SK-N-SH treated with all-trans-retinoic acid at 6 μM for 48 hours (cell line): ENCODE results near the gene CRYBA4.

ENCODE experiments used
- ATAC-seq: fragments of 200-7000 bp; cut with Tn5 transposase; 3 replicates; pipeline ENCODE4 v1.9.1; 2020; ENCODE audit warnings: mild to moderate bottlenecking, moderate library complexity
- ARNTL ChIP-seq: fragments of 450-650 bp; formaldehyde crosslinking; IDR thresholded peaks from 2 replicates; pipeline ENCODE4 v1.5.0; 2020; ENCODE audit warnings: low read depth, mild to moderate bottlenecking, moderate library complexity, borderline replicate concordance
- BACH2 ChIP-seq: fragments of 250-450 bp; sonication (Bioruptor Pico); IDR thresholded peaks from 2 replicates; pipeline ENCODE4 v1.9.0; 2021; ENCODE audit warnings: mild to moderate bottlenecking, borderline replicate concordance
- CSDC2 ChIP-seq: fragments of 250-450 bp; sonication (Bioruptor Pico); IDR thresholded peaks from 2 replicates; pipeline ENCODE4 v1.5.0; 2020; ENCODE audit warnings: mild to moderate bottlenecking, moderate library complexity
- ESRRG ChIP-seq: fragments of 250-450 bp; sonication (Bioruptor Pico); IDR thresholded peaks from 2 replicates; pipeline ENCODE4 v1.6.1; 2021; ENCODE audit warnings: mild to moderate bottlenecking
- GLIS3 ChIP-seq: fragments of 250-450 bp; sonication (Bioruptor Pico); IDR thresholded peaks from 2 replicates; pipeline ENCODE4 v1.5.0; 2020; ENCODE audit warnings: mild to moderate bottlenecking, moderate library complexity
- ISL1 ChIP-seq: fragments of 250-450 bp; sonication (Bioruptor Pico); IDR thresholded peaks from 2 replicates; pipeline ENCODE4 v2.1.2; 2022; ENCODE audit warnings: mild to moderate bottlenecking, moderate library complexity
- PATZ1 ChIP-seq: fragments of 250-450 bp; sonication (Bioruptor Pico); IDR thresholded peaks from 2 replicates; pipeline ENCODE4 v1.8.0; 2020; ENCODE audit warnings: mild to moderate bottlenecking, moderate library complexity, borderline replicate concordance
- POU6F1 ChIP-seq: fragments of 250-450 bp; sonication (Bioruptor Pico); IDR thresholded peaks from 2 replicates; pipeline ENCODE4 v1.8.0; 2021; ENCODE audit warnings: low read depth, mild to moderate bottlenecking, moderate library complexity, borderline replicate concordance
- PPARA ChIP-seq: fragments of 250-450 bp; sonication (Bioruptor Pico); IDR thresholded peaks from 2 replicates; pipeline ENCODE4 v1.5.0; 2020; ENCODE audit warnings: mild to moderate bottlenecking, borderline replicate concordance
- RARB ChIP-seq: fragments of 250-450 bp; sonication (Bioruptor Pico); IDR thresholded peaks from 2 replicates; pipeline ENCODE4 v1.8.0; 2021; ENCODE audit warnings: mild to moderate bottlenecking, moderate library complexity
- SNAI2 ChIP-seq: fragments of 250-450 bp; sonication (Bioruptor Pico); IDR thresholded peaks from 2 replicates; pipeline ENCODE4 v1.5.0; 2020; ENCODE audit warnings: mild to moderate bottlenecking, moderate library complexity
- TCF4 ChIP-seq: fragments of 250-450 bp; sonication (Bioruptor Pico); IDR thresholded peaks from 2 replicates; pipeline ENCODE4 v1.8.0; 2021; ENCODE audit warnings: mild to moderate bottlenecking, moderate library complexity, borderline replicate concordance
- TOX ChIP-seq: fragments of 250-450 bp; sonication (Bioruptor Pico); IDR thresholded peaks from 2 replicates; pipeline ENCODE4 v1.8.0; 2021; ENCODE audit warnings: mild to moderate bottlenecking, moderate library complexity, borderline replicate concordance
- TSHZ2 ChIP-seq: fragments of 250-450 bp; sonication (Bioruptor Pico); IDR thresholded peaks from 2 replicates; pipeline ENCODE4 v1.5.0; 2020; ENCODE audit warnings: mild to moderate bottlenecking, moderate library complexity
- ZC3H10 ChIP-seq: fragments of 250-450 bp; sonication (Bioruptor Pico); IDR thresholded peaks from 2 replicates; pipeline ENCODE4 v1.5.1; 2021; ENCODE audit warnings: mild to moderate bottlenecking, moderate library complexity
- ZFP3 ChIP-seq: fragments of 250-450 bp; sonication (Bioruptor Pico); IDR thresholded peaks from 2 replicates; pipeline ENCODE4 v1.5.0; 2020; ENCODE audit warnings: mild to moderate bottlenecking, moderate library complexity
- ZFP30 ChIP-seq: fragments of 450-650 bp; formaldehyde crosslinking; IDR thresholded peaks from 2 replicates; pipeline ENCODE4 v1.5.0; 2022; ENCODE audit warnings: mild to moderate bottlenecking, moderate library complexity
- ZNF70 ChIP-seq: fragments of 450-650 bp; formaldehyde crosslinking; IDR thresholded peaks from 2 replicates; pipeline ENCODE4 v1.5.0; 2020; ENCODE audit warnings: mild to moderate bottlenecking, moderate library complexity
- ZNF8 ChIP-seq: fragments of 450-650 bp; formaldehyde crosslinking; IDR thresholded peaks from 2 replicates; pipeline ENCODE4 v1.5.0; 2020; ENCODE audit warnings: mild to moderate bottlenecking, moderate library complexity
- TF ChIP-seq, protein P1 (sequence below): fragments of 250-450 bp; sonication (Bioruptor Pico); IDR thresholded peaks from 2 replicates; pipeline ENCODE4 v1.5.1; 2021; ENCODE audit warnings: mild to moderate bottlenecking, moderate library complexity

The CRYBA4 gene

GRCh38 chr22:26576026-26576680 lies 45.6 kb upstream of the CRYBA4 start:
- no peak for ATAC-seq
- TF ChIP-seq ISL1 (CRISPR knock-in tag) (no peak), PPARA (CRISPR knock-in tag) (no peak), CSDC2 (no peak), SNAI2 (no peak), ARNTL (CRISPR knock-in tag) (no peak)

DNA sequence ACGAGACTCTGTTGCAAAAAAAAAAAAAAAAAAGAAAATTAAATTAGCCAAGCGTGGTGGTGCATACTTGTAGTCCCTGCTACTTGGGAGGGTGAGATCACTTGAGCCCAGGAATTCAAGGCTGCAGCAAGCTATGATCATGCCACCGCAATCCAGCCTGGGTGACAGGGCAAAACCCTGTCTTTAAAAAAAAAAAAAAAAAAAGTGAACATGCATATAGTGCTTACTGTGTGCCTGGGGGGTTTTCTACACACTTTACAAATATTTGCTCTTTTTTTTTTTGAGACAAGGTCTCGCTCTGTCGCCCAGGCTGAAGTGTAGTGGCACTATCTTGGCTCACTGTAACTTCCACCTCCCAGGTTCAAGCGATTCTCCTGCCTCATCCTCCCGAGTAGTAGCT lies 44.7 kb upstream of the CRYBA4 start:
- TF ChIP-seq POU6F1 (CRISPR knock-in tag), result no peak
- no peak for TF ChIP-seq GLIS3
- TF ChIP-seq SNAI2, result no peak
- no peak for ATAC-seq

GRCh38 chr22:26579331-26579886 lies 42.4 kb upstream of the CRYBA4 start:
- no peak for ATAC-seq
- TF ChIP-seq ZNF8 (CRISPR knock-in tag) (no peak), BACH2 (CRISPR knock-in tag) (no peak), TCF4 (CRISPR knock-in tag) (no peak), CSDC2 (no peak), TSHZ2 (CRISPR knock-in tag) (no peak)

DNA sequence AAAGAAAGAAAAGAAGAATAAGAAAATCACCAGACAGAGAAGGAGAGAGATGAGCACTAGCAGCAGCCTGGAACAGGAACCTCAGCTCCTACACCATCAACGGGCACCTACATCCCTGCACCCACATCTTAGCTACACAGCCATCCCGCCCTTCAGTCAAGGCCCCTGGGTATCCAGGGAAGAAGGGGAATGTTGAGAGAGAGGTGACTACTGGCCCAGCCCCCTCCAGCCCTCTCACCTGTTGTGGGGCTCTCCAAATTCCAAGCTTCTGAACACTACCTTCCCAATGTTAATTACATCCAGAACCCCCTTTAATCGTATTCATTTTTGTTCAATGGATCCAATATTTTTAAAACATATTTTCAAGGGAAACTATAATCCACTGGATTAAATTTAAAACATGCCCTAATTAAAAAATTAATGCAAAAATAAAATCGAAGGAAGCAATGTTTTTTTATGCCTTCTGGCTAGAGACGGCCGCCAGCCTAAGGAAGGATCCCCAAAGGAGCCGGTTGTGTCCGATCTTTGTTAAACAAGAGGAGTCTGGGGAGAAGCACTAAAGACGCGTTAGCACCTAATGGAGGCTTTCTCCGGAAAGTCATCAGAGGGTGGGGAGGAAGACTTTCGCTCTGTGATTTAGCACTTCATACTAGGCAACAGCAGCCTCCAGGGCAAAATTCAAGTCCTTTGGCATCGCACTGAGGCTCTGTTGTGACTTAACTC lies 41.4 kb upstream of the CRYBA4 start:
- no peak for ATAC-seq

More for the DNA sequence above, 41.4 kb upstream of the CRYBA4 start:
- TF ChIP-seq TOX (CRISPR knock-in tag) (no peak), ZFP30 (no peak), ZC3H10 (no peak), ZNF70 (CRISPR knock-in tag) (no peak), TCF4 (CRISPR knock-in tag) (no peak), PATZ1 (no peak), ZFP3 (CRISPR knock-in tag) (no peak), GLIS3 (no peak), RARB (no peak), TSHZ2 (CRISPR knock-in tag) (no peak), ARNTL (CRISPR knock-in tag) (no peak), ESRRG (CRISPR knock-in tag) (no peak)
- TF ChIP-seq, protein P1, sequence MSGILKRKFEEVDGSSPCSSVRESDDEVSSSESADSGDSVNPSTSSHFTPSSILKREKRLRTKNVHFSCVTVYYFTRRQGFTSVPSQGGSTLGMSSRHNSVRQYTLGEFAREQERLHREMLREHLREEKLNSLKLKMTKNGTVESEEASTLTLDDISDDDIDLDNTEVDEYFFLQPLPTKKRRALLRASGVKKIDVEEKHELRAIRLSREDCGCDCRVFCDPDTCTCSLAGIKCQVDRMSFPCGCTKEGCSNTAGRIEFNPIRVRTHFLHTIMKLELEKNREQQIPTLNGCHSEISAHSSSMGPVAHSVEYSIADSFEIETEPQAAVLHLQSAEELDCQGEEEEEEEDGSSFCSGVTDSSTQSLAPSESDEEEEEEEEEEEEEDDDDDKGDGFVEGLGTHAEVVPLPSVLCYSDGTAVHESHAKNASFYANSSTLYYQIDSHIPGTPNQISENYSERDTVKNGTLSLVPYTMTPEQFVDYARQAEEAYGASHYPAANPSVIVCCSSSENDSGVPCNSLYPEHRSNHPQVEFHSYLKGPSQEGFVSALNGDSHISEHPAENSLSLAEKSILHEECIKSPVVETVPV (CRISPR knock-in tag), result no peak
